GM19193 (cell line): ENCODE data around the gene ABCB9.

Experiments
- POLR2A ChIP-seq: IDR thresholded peaks from 4 replicates; pipeline ENCODE4 v1.6.1; 2011; ENCODE audit not compliant: insufficient read depth, insufficient read length; ENCODE audit errors: extremely low read depth

The ABCB9 gene

DNA sequence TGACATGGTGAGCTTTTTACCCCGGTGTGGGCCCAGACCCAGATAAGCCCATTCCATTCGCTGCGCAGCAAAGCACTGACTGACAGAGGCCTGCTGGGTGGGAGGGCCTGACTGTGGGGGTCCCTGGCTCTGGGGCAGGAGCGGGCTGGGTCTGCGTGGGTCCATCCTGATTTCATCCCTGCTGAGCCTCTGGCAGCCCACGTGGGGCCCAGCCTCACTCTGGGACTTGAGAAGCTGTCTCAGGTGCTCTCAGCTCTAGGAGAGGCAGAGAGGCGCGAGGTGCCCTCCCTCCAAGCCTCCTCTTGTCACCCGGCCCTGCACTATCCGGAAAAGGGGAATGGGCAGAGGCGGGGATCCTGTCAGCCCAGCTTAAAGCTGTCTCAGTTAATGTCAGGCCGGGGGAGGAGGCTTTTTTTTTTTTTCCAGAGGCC is 927 bp downstream of the ABCB9 start:
- no peak for TF ChIP-seq POLR2A

GRCh38 chr12:122964439-122965257 is 1.6 kb downstream of the ABCB9 start:
- no peak for TF ChIP-seq POLR2A

DNA sequence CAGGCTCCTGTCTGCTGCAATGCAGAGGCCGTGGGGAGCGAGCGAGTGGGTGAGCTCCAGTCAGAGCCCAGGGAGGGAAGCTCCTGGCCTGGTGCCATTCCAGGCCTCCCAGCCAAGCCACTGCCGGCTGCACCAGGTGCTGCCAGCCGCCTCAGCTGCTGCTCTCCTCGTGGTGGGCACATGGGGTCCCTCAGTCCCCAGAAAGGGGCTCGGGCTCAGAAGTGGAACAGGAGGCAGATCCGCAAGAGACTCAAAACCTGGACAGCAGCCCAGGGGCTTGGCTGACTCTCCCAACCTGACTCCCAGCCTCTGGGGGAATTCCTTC is 2.4 kb downstream of the ABCB9 start:
- no peak for TF ChIP-seq POLR2A

DNA sequence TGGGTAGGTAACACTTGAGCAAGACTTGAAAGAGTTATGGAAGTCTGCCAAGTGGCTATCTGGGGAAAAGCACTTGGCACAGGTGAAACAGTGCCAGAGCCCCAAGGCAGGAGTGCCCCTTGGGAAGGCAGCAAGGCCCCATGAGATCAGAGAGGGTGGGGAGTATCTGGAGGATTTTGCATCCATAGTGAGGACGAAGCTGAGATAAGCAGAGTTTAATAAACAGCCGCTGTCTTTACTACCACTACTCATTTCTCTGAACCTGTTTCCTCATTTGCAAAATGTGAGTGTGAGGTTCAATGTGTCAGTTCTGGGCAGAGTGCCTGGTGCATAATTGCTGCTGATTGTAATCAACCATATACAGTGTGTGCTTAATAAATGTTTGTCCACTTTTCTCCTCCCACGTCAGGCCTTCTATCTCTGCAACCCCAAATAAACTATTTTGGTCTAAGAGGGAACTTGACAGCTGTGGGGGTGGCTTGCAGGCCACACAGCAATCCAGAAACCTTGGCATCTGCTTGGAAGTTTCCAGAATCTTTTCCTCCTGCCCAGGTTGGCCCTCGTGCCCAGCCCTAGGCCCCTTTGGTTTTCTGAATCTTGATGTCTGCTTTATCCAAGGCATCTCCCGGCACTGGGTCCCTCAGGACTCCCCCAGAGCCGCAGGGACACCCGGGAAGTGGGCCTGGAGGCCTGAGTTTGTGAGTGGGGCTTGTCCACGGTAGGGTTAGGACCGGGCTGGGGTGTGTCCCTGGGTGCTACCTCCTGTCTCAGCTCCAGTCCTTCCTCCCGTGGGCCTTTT is 4.5 kb downstream of the ABCB9 start:
- no peak for TF ChIP-seq POLR2A

DNA sequence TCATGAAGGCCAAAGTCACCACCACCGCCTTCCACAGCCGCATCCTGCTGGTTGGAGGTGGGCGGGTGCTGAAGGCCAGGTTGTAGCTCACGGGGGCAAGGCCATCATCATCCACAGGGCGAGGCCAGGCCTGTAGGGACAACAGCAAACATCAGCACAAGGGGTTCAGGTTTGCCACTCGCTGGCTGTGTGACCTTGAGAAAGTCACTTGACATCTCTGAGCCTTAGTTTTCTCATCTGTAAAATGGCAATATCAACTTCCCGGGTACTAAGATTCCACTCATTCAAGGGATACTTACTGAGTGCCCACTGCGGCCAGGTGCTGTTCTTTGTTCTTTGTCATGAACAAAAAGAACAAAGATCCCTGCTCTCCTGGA is 6.1 kb downstream of the ABCB9 start:
- TF ChIP-seq POLR2A = no peak

DNA sequence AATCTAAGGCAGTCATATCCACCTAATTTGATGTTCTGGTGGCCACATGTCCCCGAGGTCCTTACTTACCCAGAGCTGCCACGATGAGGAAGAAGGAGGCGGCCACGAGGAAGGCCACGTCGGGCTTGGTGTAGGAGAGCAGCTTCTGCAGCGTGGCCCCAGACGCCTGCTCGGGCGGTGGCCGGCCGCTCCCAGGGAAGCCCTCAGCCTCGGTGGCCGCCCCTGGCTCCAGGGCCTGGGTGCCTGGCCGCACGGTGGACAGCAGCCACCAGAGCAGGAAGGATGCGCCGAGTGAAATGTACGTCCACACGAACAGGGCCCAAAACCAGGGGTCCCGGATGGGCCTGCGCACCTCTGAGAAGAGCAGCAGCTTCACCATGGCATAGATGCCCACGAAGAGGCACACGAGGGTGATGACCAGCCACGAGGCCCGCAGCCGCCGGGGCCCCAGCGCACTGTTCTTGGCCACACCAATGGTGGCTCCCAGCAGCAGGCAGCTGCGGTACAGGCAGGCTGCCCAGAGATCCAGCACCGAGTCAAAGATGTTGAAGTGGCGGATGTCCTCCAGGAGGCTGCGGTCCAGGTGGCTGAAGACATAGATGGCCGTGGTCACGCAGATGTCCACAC is 6.6 kb downstream of the ABCB9 start:
- TF ChIP-seq POLR2A = no peak

GRCh38 chr12:122958198-122958888 is 7.9 kb downstream of the ABCB9 start:
- TF ChIP-seq POLR2A = no peak

GRCh38 chr12:122956035-122956434 is 10.2 kb downstream of the ABCB9 start:
- no peak for TF ChIP-seq POLR2A

DNA sequence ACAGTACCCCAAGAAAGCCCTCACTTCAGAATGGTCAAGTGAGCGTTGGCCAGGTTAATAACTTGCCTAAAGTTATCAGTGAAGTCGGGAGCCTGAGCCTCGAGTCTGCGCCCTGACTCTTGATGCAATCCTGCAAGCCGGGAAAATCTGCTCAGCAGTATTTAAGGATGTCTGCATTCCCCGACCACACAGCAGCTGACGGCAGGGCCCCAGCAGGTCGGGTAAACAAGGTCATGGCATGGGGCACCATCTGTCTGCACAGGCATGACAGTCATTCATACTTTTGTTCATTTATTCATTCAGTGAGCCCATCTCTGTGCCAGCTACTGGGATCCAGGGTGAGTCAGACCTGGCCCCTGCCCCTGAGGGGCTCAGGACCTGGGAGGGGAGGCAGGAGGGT is 11.1 kb downstream of the ABCB9 start:
- TF ChIP-seq POLR2A = no peak

GRCh38 chr12:122951979-122952892 is 14.0 kb downstream of the ABCB9 start:
- no peak for TF ChIP-seq POLR2A

DNA sequence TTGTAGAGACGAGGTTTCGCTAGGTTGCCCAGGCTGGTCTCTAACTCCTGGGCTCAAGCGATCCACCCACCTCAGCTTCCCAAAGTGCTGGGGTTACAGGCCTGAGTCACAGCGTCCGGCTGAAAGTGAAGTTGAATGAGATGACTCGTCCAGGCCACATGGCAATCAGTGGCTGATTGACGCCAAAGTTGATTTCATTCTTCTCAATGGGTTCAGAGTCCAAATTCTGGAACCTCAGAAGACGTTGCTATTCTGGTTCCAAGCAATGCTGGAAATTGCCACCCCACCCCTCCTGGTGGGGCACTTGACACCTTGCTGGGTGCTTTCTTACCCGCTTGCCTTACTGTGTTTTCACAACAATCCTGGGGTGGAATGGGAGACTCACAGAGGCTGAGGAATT is 14.9 kb downstream of the ABCB9 start:
- no peak for TF ChIP-seq POLR2A

DNA sequence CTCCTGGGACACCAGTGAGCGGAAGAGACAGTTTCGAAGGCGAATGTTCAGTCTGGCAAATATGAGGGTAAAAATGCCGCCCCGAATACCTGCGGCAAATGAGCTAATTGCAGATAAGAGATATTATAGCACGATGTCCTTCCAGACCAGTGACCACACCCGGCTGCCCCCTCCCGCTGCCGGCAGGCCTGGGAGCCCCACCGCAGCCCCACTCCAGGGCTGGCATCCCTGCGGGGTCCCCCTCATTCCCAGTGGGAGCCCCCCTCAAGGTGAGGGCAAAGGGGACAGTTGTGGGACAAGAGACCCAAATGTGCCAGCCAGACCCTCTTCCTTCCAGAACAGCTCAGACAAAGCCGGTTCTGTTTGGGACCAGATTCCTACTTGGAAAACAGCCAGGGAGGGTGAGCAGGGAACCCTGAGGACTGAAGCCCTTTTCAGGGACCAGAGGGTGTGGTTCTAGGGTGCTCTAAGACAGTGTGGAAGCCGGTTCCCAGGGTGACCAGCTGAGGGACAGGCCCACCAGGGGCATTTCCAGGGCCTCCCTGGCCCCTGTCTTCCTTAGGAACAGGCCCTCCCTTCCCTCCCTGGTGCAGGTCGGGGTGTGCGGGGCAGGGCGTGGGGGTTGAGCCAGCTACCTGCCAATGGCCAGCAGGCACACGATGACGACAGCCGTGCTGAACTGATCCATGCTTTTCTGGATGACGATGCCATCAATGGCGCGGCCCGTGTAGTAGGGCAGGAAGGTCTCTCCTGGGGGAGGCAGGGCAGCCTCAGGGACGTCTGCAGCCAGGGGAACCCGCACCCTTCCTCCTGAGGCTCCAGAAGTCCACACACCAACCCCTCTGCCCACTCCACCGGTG is 16.2 kb downstream of the ABCB9 start:
- no peak for TF ChIP-seq POLR2A

DNA sequence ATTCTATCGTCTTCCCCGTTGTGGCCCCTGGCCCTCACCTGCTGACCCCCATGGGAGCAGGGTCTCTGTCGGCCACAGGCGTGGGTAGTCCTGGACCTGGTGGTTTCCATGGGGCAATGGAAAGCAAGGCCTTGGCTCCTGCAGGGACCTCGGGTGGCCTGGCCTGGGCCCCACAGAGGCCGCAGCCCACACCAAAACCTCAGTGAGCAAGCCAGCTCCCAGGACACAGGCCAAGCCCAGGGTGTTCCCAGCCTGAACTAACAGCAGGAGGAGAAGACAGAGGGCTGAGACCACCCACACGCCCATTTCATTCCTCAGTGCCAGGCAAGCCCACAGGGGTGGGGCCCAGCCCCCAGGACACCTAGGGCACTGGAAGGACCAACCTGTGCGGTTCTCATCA is 16.9 kb downstream of the ABCB9 start:
- TF ChIP-seq POLR2A = no peak
